HUES6 (cell line): ENCODE results near the gene FBXW8.

ENCODE experiments used
- H3K27ac ChIP-seq: 2 replicates; pipeline ENCODE4 v1.7.0; 2013; ENCODE audit warnings: low read depth, mild to moderate bottlenecking, low read length, inconsistent platforms
- H3K27me3 ChIP-seq: 2 replicates; pipeline ENCODE4 v1.6.1; 2013; ENCODE audit warnings: low read length; ENCODE audit not compliant: control insufficient read depth, insufficient read depth
- H3K36me3 ChIP-seq: 2 replicates; pipeline ENCODE4 v1.6.1; 2013; ENCODE audit warnings: low read length; ENCODE audit not compliant: control insufficient read depth, insufficient read depth
- H3K4me1 ChIP-seq: 2 replicates; pipeline ENCODE4 v1.6.1; 2013; ENCODE audit warnings: low read length; ENCODE audit not compliant: control insufficient read depth, insufficient read depth
- H3K4me3 ChIP-seq: 2 replicates; pipeline ENCODE4 v1.5.1; 2013; ENCODE audit warnings: low read depth, low read length
- H3K9ac ChIP-seq: one replicate; pipeline ENCODE4 v1.6.1; 2013; ENCODE audit warnings: mild to moderate bottlenecking, low read length
- H3K9me3 ChIP-seq: 2 replicates; pipeline ENCODE4 v1.6.1; 2013; ENCODE audit warnings: low read depth, low read length; ENCODE audit not compliant: control insufficient read depth, insufficient read depth

Gene FBXW8

DNA sequence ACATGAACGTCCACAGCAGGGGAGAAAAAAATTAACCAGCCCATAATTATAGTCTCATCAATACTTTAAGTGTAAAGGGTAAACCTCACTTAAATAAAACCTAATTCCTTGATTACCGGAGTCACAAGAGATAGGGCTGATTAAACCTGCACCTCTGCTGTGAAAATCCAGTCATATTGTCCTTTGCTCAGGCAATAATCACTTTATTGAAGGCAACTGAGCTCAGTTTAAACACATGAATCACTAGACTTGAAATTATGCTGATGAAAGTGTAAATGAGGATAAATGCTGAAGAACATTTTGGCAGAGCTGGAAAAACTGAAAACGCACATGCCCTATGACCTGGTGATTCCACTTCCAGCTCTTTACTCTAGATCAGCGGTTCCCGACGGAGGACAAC, 22.9 kb upstream of the FBXW8 start:
- H3K9ac ChIP-seq: no peak overlapping the region
- no peak overlapping the region for H3K27ac ChIP-seq
- H3K27me3 ChIP-seq: peaks cover 31% of the 10 kb centered on the region
- no peaks in the 10 kb centered on the region for H3K36me3 ChIP-seq
- H3K4me3 ChIP-seq: no peak overlapping the region
- H3K9me3 ChIP-seq: no peaks in the 10 kb centered on the region
- H3K4me1 ChIP-seq: no peaks in the 10 kb centered on the region

- Histone ChIP-seq H3K36me3 (no peaks in the 10 kb centered on the region), H3K4me1 (no peaks in the 10 kb centered on the region), H3K9ac (no peak overlapping the region), H3K27me3 (peaks cover 9% of the 10 kb centered on the region; the same call in 1 of the 2 replicates), H3K4me3 (no peak overlapping the region), H3K9me3 (no peaks in the 10 kb centered on the region), H3K27ac (no peak overlapping the region)
Measured at GRCh38 chr12:116890330-116890729, 20.4 kb upstream of the FBXW8 start.

- no peaks in the 10 kb centered on the region for H3K4me1 ChIP-seq
- no peaks in the 10 kb centered on the region for H3K9me3 ChIP-seq
- no peaks in the 10 kb centered on the region for H3K36me3 ChIP-seq
- peaks cover 7% of the 10 kb centered on the region; the same call in 1 of the 2 replicates for H3K27me3 ChIP-seq
- no peak overlapping the region for H3K4me3 ChIP-seq
- no peak overlapping the region for H3K27ac ChIP-seq
- no peak overlapping the region for H3K9ac ChIP-seq
Measured at GRCh38 chr12:116891019-116891418, 19.7 kb upstream of the FBXW8 start.

DNA sequence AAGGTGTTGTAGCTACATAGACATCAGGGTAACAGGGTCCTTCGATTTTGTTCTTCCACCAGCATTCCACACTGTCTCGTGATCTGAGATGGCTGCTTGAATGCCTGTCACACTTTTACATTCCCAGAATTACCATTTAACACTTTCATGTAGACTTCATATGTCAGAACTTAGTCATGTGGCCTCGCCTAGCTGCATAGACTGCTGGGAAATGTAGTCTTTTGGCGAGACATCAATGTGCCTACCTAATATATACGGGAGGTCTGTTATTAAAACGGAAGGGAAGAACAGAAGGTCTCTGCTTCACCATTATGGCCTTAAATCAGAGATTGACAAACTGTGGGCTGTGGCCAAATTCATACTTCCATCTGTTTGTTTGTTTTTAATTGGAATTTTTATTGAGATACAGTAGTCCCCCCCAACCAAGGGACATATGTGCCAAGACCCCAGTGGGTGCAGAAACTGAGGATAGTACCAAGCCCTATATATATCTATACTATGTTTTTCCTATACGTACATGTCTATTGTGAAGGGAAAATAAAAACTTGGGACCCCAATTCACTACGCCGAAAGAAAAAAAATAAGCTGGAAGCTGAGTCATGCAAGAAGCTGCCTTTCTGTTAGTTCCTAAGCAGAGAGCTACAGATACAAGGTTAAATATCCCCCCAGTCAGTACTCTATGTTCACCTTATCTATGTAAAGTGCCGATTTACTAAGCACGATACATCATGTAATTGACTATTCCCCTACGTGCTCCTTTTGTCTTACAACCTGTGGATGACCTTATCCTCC, 18.2 kb upstream of the FBXW8 start:
- no peaks in the 10 kb centered on the region for H3K36me3 ChIP-seq
- no peak overlapping the region for H3K4me3 ChIP-seq
- H3K9me3 ChIP-seq: no peaks in the 10 kb centered on the region
- H3K9ac ChIP-seq: no peak overlapping the region
- peaks cover 4% of the 10 kb centered on the region; the same call in 1 of the 2 replicates for H3K27me3 ChIP-seq
- H3K27ac ChIP-seq: no peak overlapping the region
- no peaks in the 10 kb centered on the region for H3K4me1 ChIP-seq

DNA sequence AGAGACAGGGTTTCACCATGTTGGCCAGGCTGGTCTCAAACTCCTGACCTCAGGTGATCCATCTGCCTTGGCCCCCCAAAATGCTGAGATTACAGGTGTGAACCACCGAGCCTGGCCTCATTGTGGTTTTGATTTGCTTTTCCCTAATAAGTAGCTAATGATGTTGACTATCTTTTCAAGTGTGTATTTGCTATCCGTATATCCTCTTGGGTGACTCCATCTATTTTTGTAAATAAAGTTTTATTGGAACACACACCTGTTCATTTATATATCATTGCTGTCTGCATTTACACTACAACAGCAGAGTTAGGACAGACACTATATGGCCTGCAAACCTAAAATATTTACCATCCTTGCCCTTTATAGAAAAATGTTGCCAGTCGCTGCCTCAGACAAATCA, 15.8 kb upstream of the FBXW8 start:
- no peak overlapping the region for H3K27ac ChIP-seq
- H3K36me3 ChIP-seq: no peaks in the 10 kb centered on the region
- no peak overlapping the region for H3K9ac ChIP-seq
- no peaks in the 10 kb centered on the region for H3K4me1 ChIP-seq
- H3K4me3 ChIP-seq: no peak overlapping the region
- H3K9me3 ChIP-seq: no peaks in the 10 kb centered on the region
- H3K27me3 ChIP-seq: peaks cover 9% of the 10 kb centered on the region; the same call in 1 of the 2 replicates

DNA sequence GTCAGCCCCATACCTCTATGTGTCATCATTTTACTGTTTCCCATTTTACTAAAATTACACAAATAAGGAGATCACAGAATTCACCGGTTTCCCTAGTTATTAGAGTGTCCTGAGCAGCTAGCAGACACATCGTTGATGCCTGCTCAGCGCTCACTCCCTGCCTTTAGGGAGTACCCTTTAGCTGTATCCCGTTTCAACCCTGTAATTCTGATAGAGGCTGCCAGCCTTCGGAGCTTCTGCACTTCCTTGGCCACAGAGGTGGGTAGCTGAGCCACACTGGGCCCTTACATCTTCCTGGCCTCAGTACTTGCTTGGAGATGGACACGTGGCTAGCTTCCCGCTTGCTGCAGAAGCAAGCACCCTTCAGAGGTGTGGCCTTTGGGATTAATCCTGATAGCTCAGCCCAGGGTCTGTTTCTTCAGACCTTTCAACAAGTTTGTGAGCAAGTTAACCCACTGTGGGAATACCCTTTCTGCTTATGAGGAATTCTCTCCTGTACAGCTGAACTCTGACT, 14.3 kb upstream of the FBXW8 start:
- peaks cover 12% of the 10 kb centered on the region; the same call in 1 of the 2 replicates for H3K27me3 ChIP-seq
- no peak overlapping the region for H3K4me3 ChIP-seq
- no peaks in the 10 kb centered on the region for H3K4me1 ChIP-seq
- H3K9ac ChIP-seq: no peak overlapping the region
- H3K36me3 ChIP-seq: no peaks in the 10 kb centered on the region
- H3K27ac ChIP-seq: no peak overlapping the region
- H3K9me3 ChIP-seq: no peaks in the 10 kb centered on the region

- no peak overlapping the region for H3K9ac ChIP-seq
- H3K36me3 ChIP-seq: no peaks in the 10 kb centered on the region
- H3K4me1 ChIP-seq: no peaks in the 10 kb centered on the region
- peaks cover 12% of the 10 kb centered on the region; the same call in 1 of the 2 replicates for H3K27me3 ChIP-seq
- no peak overlapping the region for H3K4me3 ChIP-seq
- no peaks in the 10 kb centered on the region for H3K9me3 ChIP-seq
- H3K27ac ChIP-seq: no peak overlapping the region
Measured at GRCh38 chr12:116897476-116897875, 13.3 kb upstream of the FBXW8 start.

DNA sequence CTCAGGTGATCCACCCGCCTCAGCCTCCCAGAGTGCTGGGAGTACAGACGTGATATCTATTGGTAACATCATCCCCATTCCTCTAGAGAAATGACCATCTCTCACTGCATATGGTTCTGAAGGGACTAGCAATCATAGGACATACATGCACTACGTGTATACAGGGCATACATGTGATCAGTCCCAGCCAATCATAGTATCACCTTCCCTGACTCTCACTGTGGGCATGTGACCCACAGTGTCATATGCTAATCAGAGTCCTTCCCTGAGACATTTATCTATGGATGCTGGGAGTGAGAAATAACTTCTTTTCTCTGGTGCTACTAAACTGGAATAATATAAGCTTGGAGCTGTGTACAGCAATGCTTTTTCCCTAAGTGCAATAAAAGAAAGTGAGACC, 12.1 kb upstream of the FBXW8 start:
- Histone ChIP-seq H3K4me3 (no peak overlapping the region), H3K36me3 (no peaks in the 10 kb centered on the region), H3K27ac (no peak overlapping the region), H3K9me3 (no peaks in the 10 kb centered on the region), H3K27me3 (peaks cover 12% of the 10 kb centered on the region; the same call in 1 of the 2 replicates), H3K9ac (no peak overlapping the region), H3K4me1 (no peaks in the 10 kb centered on the region)

DNA sequence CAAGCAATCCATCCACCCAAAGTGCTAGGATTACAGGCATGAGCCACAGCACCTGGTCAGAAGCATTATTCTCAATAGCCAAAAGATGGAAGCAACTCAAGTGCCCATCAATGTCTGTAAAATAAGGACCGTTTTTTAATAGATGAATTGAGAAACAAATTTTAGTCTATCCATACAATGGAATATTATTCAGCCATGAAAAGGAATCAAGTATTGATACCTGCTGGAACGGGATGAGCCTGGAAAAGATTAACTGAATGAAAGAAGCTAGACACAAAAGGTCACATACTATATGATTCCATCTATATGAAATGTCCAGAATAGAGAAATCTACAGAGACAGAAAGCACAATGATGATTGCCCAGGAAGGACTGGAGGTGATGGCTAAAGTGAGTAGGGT, 9.1 kb upstream of the FBXW8 start:
- Histone ChIP-seq H3K4me3 (no peak overlapping the region), H3K36me3 (no peaks in the 10 kb centered on the region), H3K27ac (no peak overlapping the region), H3K9me3 (no peaks in the 10 kb centered on the region), H3K4me1 (no peaks in the 10 kb centered on the region), H3K27me3 (peaks cover 12% of the 10 kb centered on the region; the same call in 1 of the 2 replicates), H3K9ac (no peak overlapping the region)

DNA sequence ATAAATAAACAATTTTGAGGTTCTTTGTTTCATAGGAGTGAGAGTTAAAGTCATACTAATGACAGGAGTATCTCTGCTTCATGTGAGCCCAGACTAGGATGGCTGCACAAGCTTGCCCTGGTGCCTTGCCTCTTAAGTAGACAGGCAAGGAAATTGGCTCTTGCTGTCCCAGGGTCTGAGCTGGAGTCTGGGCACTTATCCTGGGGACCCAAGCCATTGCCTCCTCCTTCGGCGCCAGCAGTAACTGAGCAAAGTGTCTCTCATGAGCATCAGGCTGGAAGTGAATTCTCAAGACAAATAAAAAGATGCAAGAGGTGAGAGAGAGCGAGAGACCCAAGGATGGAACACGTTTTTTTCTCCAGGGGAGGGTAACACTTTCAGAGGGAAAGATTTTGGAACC, 6.9 kb upstream of the FBXW8 start:
- no peaks in the 10 kb centered on the region for H3K36me3 ChIP-seq
- no peak overlapping the region for H3K9ac ChIP-seq
- H3K27me3 ChIP-seq: peaks cover 9% of the 10 kb centered on the region; the same call in 1 of the 2 replicates
- no peak overlapping the region for H3K27ac ChIP-seq
- no peaks in the 10 kb centered on the region for H3K9me3 ChIP-seq
- H3K4me1 ChIP-seq: peaks cover 3% of the 10 kb centered on the region; the same call in 1 of the 2 replicates
- no peak overlapping the region for H3K4me3 ChIP-seq

- Histone ChIP-seq H3K9ac (no peak overlapping the region), H3K9me3 (no peaks in the 10 kb centered on the region), H3K4me1 (peaks cover 3% of the 10 kb centered on the region; the same call in 1 of the 2 replicates), H3K36me3 (no peaks in the 10 kb centered on the region), H3K27me3 (no peaks in the 10 kb centered on the region; the same call in 1 of the 2 replicates), H3K27ac (no peak overlapping the region), H3K4me3 (no peak overlapping the region)
Measured at GRCh38 chr12:116906285-116906684, 4.5 kb upstream of the FBXW8 start.
